NAMALWA (cell line): ENCODE results near the gene KDM4C.
"Not testable (repeated sequence)": the region's sequence is repeated elsewhere in the genome, so short reads cannot be mapped to it uniquely, and the experiment has no call there.

Experiments used
- DNase-seq: peaks from one replicate; pipeline ENCODE4 v3.0.0-alpha.2; 2015; ENCODE audit warnings: low spot score

KDM4C gene

GRCh38 chr9:6975198-6975597, 217.4 kb downstream of the KDM4C start:
- DNase-seq = no peak

- DNase-seq = no peak
These were observed 220.0 kb downstream of the KDM4C start for GRCh38 chr9:6977761-6978160.

- DNase-seq = no peak
These were observed 220.8 kb downstream of the KDM4C start for GRCh38 chr9:6978591-6978990.

GRCh38 chr9:6984941-6985578, 227.3 kb downstream of the KDM4C start:
- no peak for DNase-seq

GRCh38 chr9:6986141-6986815, 228.5 kb downstream of the KDM4C start:
- DNase-seq = no peak

GRCh38 chr9:6987381-6987780, 229.6 kb downstream of the KDM4C start:
- no peak for DNase-seq

GRCh38 chr9:6991418-6991817, 233.6 kb downstream of the KDM4C start:
- no peak for DNase-seq

- DNase-seq = no peak
These were observed 238.5 kb downstream of the KDM4C start for GRCh38 chr9:6996061-6996854.

- no peak for DNase-seq
These were observed 239.6 kb downstream of the KDM4C start for GRCh38 chr9:6997330-6997729.

GRCh38 chr9:6999794-7000193, 242.0 kb downstream of the KDM4C start:
- no peak for DNase-seq

- DNase-seq = no peak
These were observed 243.8 kb downstream of the KDM4C start for GRCh38 chr9:7001571-7001970.

GRCh38 chr9:7003861-7004260, 246.1 kb downstream of the KDM4C start:
- DNase-seq = no peak

- DNase-seq = no peak
These were observed 248.6 kb downstream of the KDM4C start for GRCh38 chr9:7006417-7006816.

- no peak for DNase-seq
These were observed 250.6 kb downstream of the KDM4C start for GRCh38 chr9:7008411-7008810.

GRCh38 chr9:7009065-7009464, 251.3 kb downstream of the KDM4C start:
- no peak for DNase-seq

- no peak for DNase-seq
These were observed 253.8 kb downstream of the KDM4C start for GRCh38 chr9:7011395-7012067.

- no peak for DNase-seq
These were observed 270.2 kb downstream of the KDM4C start for GRCh38 chr9:7027996-7028395.

GRCh38 chr9:7028591-7028990, 270.8 kb downstream of the KDM4C start:
- no peak for DNase-seq

GRCh38 chr9:7030943-7031342, 273.2 kb downstream of the KDM4C start:
- not testable (repeated sequence) for DNase-seq

GRCh38 chr9:7033076-7034045, 275.6 kb downstream of the KDM4C start:
- DNase-seq = no peak

- no peak for DNase-seq
These were observed 279.4 kb downstream of the KDM4C start for GRCh38 chr9:7037176-7037575.
